SK-N-MC (cell line): ENCODE results near the gene REEP3.

Experiments used
- EZH2 ChIP-seq: fragments of 200-600 bp; sonication (generic); IDR thresholded peaks from one replicate; pipeline ENCODE4 v1.6.1; 2017; ENCODE audit warnings: antibody characterized with exemption
- POLR2AphosphoS5 ChIP-seq: IDR thresholded peaks from 2 replicates; pipeline ENCODE4 v1.6.1; 2012; ENCODE audit warnings: mild to moderate bottlenecking, low read depth, low read length, borderline replicate concordance

GRCh38 chr10:63657761-63658160 lies 136.6 kb downstream of the REEP3 start:
- TF ChIP-seq POLR2AphosphoS5 (no peak), EZH2 (no peak)
